Osteoblast (primary cell): ENCODE measurements around the gene TIMP3. TPM values are rescaled to one million over a fixed set of nuclear protein-coding genes. Genes with fewer than 3 reads are reported as not detected.
A peak's percentile ranks its signal among the peaks of the same experiment; 100 is the strongest.

Experiments used
- DNase-seq: peaks from one replicate; pipeline ENCODE4 v3.0.0; 2011; ENCODE audit warnings: low spot score, mixed read lengths; ENCODE audit not compliant: insufficient read length; ENCODE audit errors: missing footprints
- H2AFZ ChIP-seq: 2 replicates; pipeline ENCODE4 v1.6.0; 2011; ENCODE audit warnings: mild to moderate bottlenecking, low read length
- H3K27ac ChIP-seq: 2 replicates; pipeline ENCODE4 v1.5.1; 2011; ENCODE audit warnings: mild to moderate bottlenecking, low read depth, low read length, moderate library complexity
- H3K27me3 ChIP-seq: 2 replicates; pipeline ENCODE4 v1.6.0; 2012; ENCODE audit warnings: mild to moderate bottlenecking, control low read depth, inconsistent platforms, low read length, moderate library complexity; ENCODE audit not compliant: insufficient read depth
- H3K36me3 ChIP-seq: 2 replicates; pipeline ENCODE4 v1.5.1; 2011; ENCODE audit warnings: mild to moderate bottlenecking, low read length, control low read depth, moderate library complexity; ENCODE audit not compliant: insufficient read depth
- H3K4me1 ChIP-seq: 2 replicates; pipeline ENCODE4 v1.5.1; 2011; ENCODE audit warnings: mild to moderate bottlenecking, low read length, control low read depth, moderate library complexity; ENCODE audit not compliant: insufficient read depth
- H3K4me2 ChIP-seq: 2 replicates; pipeline ENCODE4 v1.6.0; 2011; ENCODE audit warnings: mild to moderate bottlenecking, low read length; ENCODE audit not compliant: insufficient read depth
- H3K4me3 ChIP-seq: fragments of 200-600 bp; sonication (generic); 3 replicates; pipeline ENCODE4 v1.5.1; 2012; ENCODE audit warnings: mild to moderate bottlenecking, low read length, inconsistent platforms; ENCODE audit not compliant: insufficient read depth
- H3K79me2 ChIP-seq: 2 replicates; pipeline ENCODE4 v1.6.0; 2012; ENCODE audit warnings: mild to moderate bottlenecking, low read length, control low read depth, inconsistent platforms; ENCODE audit not compliant: insufficient read depth
- H3K9me3 ChIP-seq: 2 replicates; pipeline ENCODE4 v1.5.1; 2011; ENCODE audit warnings: low read depth, low read length, control low read depth
- H4K20me1 ChIP-seq: 2 replicates; pipeline ENCODE4 v1.6.0; 2012; ENCODE audit warnings: mild to moderate bottlenecking, low read length, control low read depth; ENCODE audit not compliant: insufficient read depth
- total RNA-seq: library from RNA; depleted of rRNA; stranded (reverse); fragments of >200 nt; gene quantifications from 2 replicates; pipeline ENCODE4 v1.2.3, GENCODE V29; 2012
- TF ChIP-seq, protein P1 (sequence below): IDR thresholded peaks from 2 replicates; pipeline ENCODE4 v1.5.1; 2011; ENCODE audit warnings: mild to moderate bottlenecking, low read depth, low read length, moderate library complexity; ENCODE audit errors: extremely low read depth

The TIMP3 gene
- total RNA-seq, 1 donor = 1,293 TPM

DNA sequence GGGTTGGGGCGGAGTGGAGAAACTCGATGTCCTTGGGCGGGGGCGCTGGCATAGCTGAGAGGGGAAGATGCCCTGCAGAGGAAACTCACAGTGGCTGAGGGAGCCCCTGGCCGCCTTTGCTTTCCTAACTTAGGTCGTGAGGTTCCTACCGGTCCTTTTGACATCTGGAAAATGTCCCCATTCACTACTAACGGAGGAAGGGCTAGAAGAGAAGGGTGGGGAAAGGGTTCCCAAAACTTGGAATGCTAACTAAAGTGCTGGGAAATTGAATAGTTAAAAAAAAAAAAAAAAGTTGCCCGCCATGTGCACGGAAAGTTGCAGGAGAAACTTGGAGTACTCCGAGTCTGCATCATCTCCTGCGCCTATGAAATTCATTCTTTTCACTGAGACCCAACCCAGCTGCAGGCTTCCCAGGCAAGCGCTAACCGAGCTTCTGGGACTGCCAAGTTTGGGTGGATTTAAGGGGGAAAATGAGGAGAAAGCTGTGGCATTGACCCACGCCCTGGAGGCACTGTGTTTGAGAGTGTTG is 796 bp downstream of the TIMP3 start:
- Histone ChIP-seq H3K9me3 (no peaks in the 10 kb centered on the region), H3K36me3 (peaks cover 25% of the 10 kb centered on the region), H3K79me2 (peaks cover 59% of the 10 kb centered on the region), H3K4me2 (peak overlapping the region; percentile 87), H3K4me3 (peak overlapping the region; percentile 73), H3K4me1 (peaks cover 43% of the 10 kb centered on the region), H4K20me1 (peaks cover 50% of the 10 kb centered on the region), H2AFZ (no peak overlapping the region), H3K27me3 (no peaks in the 10 kb centered on the region), H3K27ac (peak overlapping the region; percentile 60)
- DNase-seq = peak; percentile 78
- TF ChIP-seq, protein P1, sequence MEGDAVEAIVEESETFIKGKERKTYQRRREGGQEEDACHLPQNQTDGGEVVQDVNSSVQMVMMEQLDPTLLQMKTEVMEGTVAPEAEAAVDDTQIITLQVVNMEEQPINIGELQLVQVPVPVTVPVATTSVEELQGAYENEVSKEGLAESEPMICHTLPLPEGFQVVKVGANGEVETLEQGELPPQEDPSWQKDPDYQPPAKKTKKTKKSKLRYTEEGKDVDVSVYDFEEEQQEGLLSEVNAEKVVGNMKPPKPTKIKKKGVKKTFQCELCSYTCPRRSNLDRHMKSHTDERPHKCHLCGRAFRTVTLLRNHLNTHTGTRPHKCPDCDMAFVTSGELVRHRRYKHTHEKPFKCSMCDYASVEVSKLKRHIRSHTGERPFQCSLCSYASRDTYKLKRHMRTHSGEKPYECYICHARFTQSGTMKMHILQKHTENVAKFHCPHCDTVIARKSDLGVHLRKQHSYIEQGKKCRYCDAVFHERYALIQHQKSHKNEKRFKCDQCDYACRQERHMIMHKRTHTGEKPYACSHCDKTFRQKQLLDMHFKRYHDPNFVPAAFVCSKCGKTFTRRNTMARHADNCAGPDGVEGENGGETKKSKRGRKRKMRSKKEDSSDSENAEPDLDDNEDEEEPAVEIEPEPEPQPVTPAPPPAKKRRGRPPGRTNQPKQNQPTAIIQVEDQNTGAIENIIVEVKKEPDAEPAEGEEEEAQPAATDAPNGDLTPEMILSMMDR = no peak

DNA sequence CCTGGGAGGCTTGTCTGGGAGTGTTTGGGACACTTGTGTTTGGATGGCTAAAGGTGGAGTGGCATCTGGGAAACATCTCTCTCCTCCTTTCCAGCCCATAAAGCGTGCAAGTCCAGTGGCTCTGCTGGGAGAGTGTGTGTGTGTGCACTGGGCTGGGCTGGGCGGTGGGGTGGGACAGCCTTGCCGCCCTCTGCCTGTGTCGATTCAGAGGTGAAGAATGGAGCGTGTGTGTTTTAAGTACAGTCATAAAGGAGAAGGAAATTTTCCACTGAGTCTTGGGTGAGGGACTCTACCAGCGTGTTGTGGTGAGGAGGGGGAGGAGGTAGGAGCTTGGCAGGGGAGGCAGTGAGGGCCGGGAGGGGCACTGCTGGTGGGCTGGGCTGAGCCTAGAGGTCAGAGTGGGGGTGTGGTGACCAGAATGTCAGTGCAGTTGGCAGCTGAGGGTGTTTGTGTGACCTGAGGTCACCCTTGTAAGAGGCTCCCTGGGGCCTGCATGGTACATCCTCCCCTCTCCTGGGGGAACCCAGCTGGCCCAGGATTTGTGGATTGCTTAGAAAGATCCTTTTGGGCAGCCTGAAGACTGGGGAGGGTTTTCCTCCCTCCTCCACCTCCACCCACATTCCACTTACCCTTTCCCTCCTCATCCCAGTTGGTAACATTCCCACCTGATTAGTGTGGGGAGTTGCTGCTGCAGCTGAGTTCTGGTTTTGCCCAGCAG is 1.7 kb downstream of the TIMP3 start:
- H3K9me3 ChIP-seq = no peaks in the 10 kb centered on the region
- no peaks in the 10 kb centered on the region for H3K27me3 ChIP-seq
- peak overlapping the region; percentile 87 for H3K4me2 ChIP-seq
- peaks cover 44% of the 10 kb centered on the region for H3K4me1 ChIP-seq
- H3K4me3 ChIP-seq = peak overlapping the region; percentile 73
- H2AFZ ChIP-seq = no peak overlapping the region
- H3K79me2 ChIP-seq = peaks cover 67% of the 10 kb centered on the region
- peaks cover 30% of the 10 kb centered on the region for H3K36me3 ChIP-seq
- peak; percentile 96 for DNase-seq
- TF ChIP-seq, protein P1 = no peak
- H3K27ac ChIP-seq = peak overlapping the region; percentile 60
- peaks cover 55% of the 10 kb centered on the region for H4K20me1 ChIP-seq

GRCh38 chr22:32803738-32804435 is 2.4 kb downstream of the TIMP3 start:
- H3K4me3 ChIP-seq = peak overlapping the region; percentile 73
- H4K20me1 ChIP-seq = peaks cover 62% of the 10 kb centered on the region
- H3K27me3 ChIP-seq = no peaks in the 10 kb centered on the region
- TF ChIP-seq, protein P1 = no peak
- H3K4me1 ChIP-seq = peaks cover 47% of the 10 kb centered on the region
- peak overlapping the region; percentile 60 for H3K27ac ChIP-seq
- H3K79me2 ChIP-seq = peaks cover 74% of the 10 kb centered on the region
- H2AFZ ChIP-seq = no peak overlapping the region
- H3K36me3 ChIP-seq = peaks cover 38% of the 10 kb centered on the region
- H3K9me3 ChIP-seq = no peaks in the 10 kb centered on the region
- peak; percentile 94 for DNase-seq
- peak overlapping the region; percentile 87 for H3K4me2 ChIP-seq
